Lower leg skin (tissue), 3 donors: ENCODE measurements around the gene IQCF5.

Source experiments
- CTCF ChIP-seq, 3 donors: fragments of 450-650 bp; IDR thresholded peaks; one replicate each; pipeline ENCODE4 v1.5.1; 2016; ENCODE audit warnings: antibody characterized with exemption in 3 of 3, mild to moderate bottlenecking in 3 of 3, moderate library complexity in 2 of 3
- POLR2A ChIP-seq, 2 donors: fragments of 450-650 bp; IDR thresholded peaks; one replicate each; pipeline ENCODE4 v1.6.1; 2016 to 2017; ENCODE audit warnings: antibody characterized with exemption in 2 of 2, mild to moderate bottlenecking in 1 of 2, moderate library complexity in 1 of 2

GRCh38 chr3:51896607-51897305 lies 21.4 kb upstream of the IQCF5 start:
- TF ChIP-seq CTCF (IDR thresholded peaks at IDR 0.05) (no peak), POLR2A (IDR thresholded peaks at IDR 0.05) (no peak)
